H1 (cell line): ENCODE data around the gene FAM241B. TPM values are rescaled to one million over a fixed set of nuclear protein-coding genes. Genes with fewer than 3 reads are reported as not detected.

ENCODE experiments used
- BCL11A ChIP-seq, 2 experiments: IDR thresholded peaks; one replicate each; pipeline ENCODE4 v1.6.1; 2011; ENCODE audit warnings: low read depth in 2 of 2, low read length in 2 of 2, mild to moderate bottlenecking in 2 of 2
- CBX5 ChIP-seq: fragments of 300-800, 300-1000 bp; sonication (generic); IDR thresholded peaks from 2 replicates; pipeline ENCODE4 v1.7.1; 2016; ENCODE audit warnings: antibody characterized with exemption, low read length, low read depth
- E2F6 ChIP-seq: IDR thresholded peaks from 2 replicates; pipeline ENCODE4 v1.6.1; 2012; ENCODE audit warnings: inconsistent platforms
- JUN ChIP-seq: IDR thresholded peaks from 2 replicates; pipeline ENCODE4 v1.6.1; 2011; ENCODE audit warnings: low read depth, mild to moderate bottlenecking, improper control_type of control experiment, low read length
- POLR2AphosphoS5 ChIP-seq: IDR thresholded peaks from 2 replicates; pipeline ENCODE4 v1.6.1; 2011; ENCODE audit warnings: low read depth, low read length
- RAD21 ChIP-seq, 2 experiments: IDR thresholded peaks in 1 of 2; conservative IDR thresholded peaks in 1 of 2; 2 replicates each; pipeline ENCODE4 v1.6.1; 2011; ENCODE audit warnings: low read depth in 2 of 2, low read length in 2 of 2, improper control_type of control experiment in 1 of 2, inconsistent platforms in 1 of 2, mild to moderate bottlenecking in 1 of 2, moderate library complexity in 1 of 2
- SP1 ChIP-seq: IDR thresholded peaks from 2 replicates; pipeline ENCODE4 v1.6.1; 2011; ENCODE audit warnings: low read depth, low read length
- SRF ChIP-seq: IDR thresholded peaks from 2 replicates; pipeline ENCODE4 v1.6.1; 2011; ENCODE audit warnings: mild to moderate bottlenecking, low read depth, low read length, moderate library complexity
- polyA plus RNA-seq, 7 experiments: library from polyadenylated mRNA; depleted of rRNA in 3 of 7; stranded (reverse) in 5 of 7; unstranded in 2 of 7; fragments of >200 nt in 5 of 7; fragments of 200-250 nt in 2 of 7; gene quantifications; 1 replicate in 5 of 7; 2 replicates in 1 of 7; 4 replicates in 1 of 7; pipeline versions ENCODE4 v1.2.1 to v1.2.3, GENCODE V29; 2011 to 2013; ENCODE audit warnings: missing spikeins in 2 of 7, mixed read lengths in 2 of 7
- total RNA-seq: library from RNA; stranded (reverse); fragmentation: NEBNext Ultra II Directional; extraction: Animal tissue kit (Norgen Biotek cat#: 25700); gene quantifications from 2 replicates; pipeline ENCODE4 v1.2.1, GENCODE V29; 2021
- TF ChIP-seq, protein P1 (sequence below): fragments of 300-600 bp; sonication (generic); IDR thresholded peaks from 2 replicates; pipeline ENCODE4 v1.7.1; 2012; ENCODE audit warnings: low read length, moderate library complexity, mild to moderate bottlenecking, inconsistent platforms; ENCODE audit not compliant: insufficient replicate concordance

The FAM241B gene
- total and polyA plus RNA-seq, 2 of the 8 experiments (the other 6 are each of a cell fraction or from before 2014, with no cell fraction given) = 19.3 to 30.1 TPM

DNA sequence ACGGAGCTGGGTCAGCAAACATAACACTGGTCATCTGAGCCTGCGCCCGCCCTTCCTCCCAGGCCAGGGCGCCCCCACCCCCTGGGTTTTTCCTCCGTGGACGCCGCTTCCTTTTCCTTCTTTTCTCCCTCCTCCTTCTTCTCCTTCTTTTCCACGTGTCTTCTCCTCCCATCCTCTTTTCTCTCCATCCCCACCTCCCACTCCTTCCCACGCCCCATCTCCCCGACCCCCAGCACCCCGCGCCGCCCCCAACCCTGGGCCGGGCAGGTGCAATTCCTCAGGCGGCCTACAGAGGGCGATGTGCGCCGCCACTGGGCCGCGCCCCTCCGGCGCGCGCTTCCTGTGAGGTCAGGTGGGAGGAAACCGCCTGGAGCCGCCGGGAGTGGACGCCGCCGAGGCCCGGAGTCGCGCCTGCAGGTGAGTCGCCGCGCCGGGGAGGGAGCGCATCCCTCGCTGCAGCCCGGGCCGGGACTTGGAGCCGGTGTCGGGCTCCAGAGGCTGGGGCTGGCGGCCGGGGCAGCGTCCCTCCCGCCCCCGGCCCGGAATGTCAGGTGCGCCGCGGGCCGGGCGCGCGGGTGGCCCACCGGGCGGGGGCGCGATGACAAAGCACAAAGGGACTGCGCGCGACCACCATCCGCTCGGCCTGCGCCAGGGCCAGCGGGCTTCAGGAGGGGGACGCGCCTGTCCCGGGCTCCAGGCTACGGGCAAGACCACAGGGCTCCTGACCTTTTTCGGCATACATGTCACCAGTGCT lies at the start of gene FAM241B (continued):
- TF ChIP-seq, protein P1, sequence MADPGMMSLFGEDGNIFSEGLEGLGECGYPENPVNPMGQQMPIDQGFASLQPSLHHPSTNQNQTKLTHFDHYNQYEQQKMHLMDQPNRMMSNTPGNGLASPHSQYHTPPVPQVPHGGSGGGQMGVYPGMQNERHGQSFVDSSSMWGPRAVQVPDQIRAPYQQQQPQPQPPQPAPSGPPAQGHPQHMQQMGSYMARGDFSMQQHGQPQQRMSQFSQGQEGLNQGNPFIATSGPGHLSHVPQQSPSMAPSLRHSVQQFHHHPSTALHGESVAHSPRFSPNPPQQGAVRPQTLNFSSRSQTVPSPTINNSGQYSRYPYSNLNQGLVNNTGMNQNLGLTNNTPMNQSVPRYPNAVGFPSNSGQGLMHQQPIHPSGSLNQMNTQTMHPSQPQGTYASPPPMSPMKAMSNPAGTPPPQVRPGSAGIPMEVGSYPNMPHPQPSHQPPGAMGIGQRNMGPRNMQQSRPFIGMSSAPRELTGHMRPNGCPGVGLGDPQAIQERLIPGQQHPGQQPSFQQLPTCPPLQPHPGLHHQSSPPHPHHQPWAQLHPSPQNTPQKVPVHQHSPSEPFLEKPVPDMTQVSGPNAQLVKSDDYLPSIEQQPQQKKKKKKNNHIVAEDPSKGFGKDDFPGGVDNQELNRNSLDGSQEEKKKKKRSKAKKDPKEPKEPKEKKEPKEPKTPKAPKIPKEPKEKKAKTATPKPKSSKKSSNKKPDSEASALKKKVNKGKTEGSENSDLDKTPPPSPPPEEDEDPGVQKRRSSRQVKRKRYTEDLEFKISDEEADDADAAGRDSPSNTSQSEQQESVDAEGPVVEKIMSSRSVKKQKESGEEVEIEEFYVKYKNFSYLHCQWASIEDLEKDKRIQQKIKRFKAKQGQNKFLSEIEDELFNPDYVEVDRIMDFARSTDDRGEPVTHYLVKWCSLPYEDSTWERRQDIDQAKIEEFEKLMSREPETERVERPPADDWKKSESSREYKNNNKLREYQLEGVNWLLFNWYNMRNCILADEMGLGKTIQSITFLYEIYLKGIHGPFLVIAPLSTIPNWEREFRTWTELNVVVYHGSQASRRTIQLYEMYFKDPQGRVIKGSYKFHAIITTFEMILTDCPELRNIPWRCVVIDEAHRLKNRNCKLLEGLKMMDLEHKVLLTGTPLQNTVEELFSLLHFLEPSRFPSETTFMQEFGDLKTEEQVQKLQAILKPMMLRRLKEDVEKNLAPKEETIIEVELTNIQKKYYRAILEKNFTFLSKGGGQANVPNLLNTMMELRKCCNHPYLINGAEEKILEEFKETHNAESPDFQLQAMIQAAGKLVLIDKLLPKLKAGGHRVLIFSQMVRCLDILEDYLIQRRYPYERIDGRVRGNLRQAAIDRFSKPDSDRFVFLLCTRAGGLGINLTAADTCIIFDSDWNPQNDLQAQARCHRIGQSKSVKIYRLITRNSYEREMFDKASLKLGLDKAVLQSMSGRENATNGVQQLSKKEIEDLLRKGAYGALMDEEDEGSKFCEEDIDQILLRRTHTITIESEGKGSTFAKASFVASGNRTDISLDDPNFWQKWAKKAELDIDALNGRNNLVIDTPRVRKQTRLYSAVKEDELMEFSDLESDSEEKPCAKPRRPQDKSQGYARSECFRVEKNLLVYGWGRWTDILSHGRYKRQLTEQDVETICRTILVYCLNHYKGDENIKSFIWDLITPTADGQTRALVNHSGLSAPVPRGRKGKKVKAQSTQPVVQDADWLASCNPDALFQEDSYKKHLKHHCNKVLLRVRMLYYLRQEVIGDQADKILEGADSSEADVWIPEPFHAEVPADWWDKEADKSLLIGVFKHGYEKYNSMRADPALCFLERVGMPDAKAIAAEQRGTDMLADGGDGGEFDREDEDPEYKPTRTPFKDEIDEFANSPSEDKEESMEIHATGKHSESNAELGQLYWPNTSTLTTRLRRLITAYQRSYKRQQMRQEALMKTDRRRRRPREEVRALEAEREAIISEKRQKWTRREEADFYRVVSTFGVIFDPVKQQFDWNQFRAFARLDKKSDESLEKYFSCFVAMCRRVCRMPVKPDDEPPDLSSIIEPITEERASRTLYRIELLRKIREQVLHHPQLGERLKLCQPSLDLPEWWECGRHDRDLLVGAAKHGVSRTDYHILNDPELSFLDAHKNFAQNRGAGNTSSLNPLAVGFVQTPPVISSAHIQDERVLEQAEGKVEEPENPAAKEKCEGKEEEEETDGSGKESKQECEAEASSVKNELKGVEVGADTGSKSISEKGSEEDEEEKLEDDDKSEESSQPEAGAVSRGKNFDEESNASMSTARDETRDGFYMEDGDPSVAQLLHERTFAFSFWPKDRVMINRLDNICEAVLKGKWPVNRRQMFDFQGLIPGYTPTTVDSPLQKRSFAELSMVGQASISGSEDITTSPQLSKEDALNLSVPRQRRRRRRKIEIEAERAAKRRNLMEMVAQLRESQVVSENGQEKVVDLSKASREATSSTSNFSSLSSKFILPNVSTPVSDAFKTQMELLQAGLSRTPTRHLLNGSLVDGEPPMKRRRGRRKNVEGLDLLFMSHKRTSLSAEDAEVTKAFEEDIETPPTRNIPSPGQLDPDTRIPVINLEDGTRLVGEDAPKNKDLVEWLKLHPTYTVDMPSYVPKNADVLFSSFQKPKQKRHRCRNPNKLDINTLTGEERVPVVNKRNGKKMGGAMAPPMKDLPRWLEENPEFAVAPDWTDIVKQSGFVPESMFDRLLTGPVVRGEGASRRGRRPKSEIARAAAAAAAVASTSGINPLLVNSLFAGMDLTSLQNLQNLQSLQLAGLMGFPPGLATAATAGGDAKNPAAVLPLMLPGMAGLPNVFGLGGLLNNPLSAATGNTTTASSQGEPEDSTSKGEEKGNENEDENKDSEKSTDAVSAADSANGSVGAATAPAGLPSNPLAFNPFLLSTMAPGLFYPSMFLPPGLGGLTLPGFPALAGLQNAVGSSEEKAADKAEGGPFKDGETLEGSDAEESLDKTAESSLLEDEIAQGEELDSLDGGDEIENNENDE = no peak
- no peak for TF ChIP-seq SP1
- peak; percentile 47 to 56 for TF ChIP-seq RAD21 (IDR thresholded peaks at IDR 0.05 in 1 of 2, conservative IDR thresholded peaks at IDR 0.05 in 1 of 2; ENCODE audit: low read depth in 2 of 2, low read length in 2 of 2)
- TF ChIP-seq E2F6 = 0 out of 2 replicates have a peak, but pooled peaks have one; percentile 48
- TF ChIP-seq JUN = no peak
- 0 out of 2 replicates have a peak, but pooled peaks have one; percentile 40 for TF ChIP-seq POLR2AphosphoS5
- TF ChIP-seq CBX5 = no peak
- TF ChIP-seq SRF = no peak
- TF ChIP-seq BCL11A (IDR thresholded peaks at IDR 0.05; ENCODE audit: low read depth in 2 of 2, low read length in 2 of 2) = no peak
